Stimulated activated CD4-positive, alpha-beta T cell treated with anti-CD3 and anti-CD28 coated beads, Interleukin-15, amount 100 ng/mL, for 1 hour (primary cell): ENCODE data around the gene TOM1L1.

Experiments used
- DNase-seq, 2 donors: peaks; one replicate each; pipeline ENCODE4 v3.0.0-alpha.2; 2020; ENCODE audit warnings: low read depth in 1 of 2, low spot score in 1 of 2

Gene TOM1L1

DNA sequence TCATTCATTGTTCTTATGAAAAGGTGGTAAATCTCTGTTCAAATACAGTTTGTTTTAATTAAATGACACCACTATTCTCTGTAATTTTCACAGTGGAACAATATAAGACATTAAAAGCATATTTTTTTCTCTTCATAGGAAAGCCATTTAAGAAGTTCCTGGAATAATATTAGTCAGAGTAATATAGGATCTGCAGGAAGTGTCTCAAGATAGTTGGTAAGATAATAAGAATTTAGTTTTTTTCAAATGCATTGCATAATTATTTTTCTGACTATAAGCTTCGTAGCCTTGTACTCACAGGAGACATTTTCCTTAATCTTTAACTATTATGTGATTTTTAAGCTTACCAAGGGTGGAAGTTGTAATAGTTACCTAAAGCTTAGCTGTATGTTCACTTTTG, 84.8 kb downstream of the TOM1L1 start:
- DNase-seq = no peak

DNA sequence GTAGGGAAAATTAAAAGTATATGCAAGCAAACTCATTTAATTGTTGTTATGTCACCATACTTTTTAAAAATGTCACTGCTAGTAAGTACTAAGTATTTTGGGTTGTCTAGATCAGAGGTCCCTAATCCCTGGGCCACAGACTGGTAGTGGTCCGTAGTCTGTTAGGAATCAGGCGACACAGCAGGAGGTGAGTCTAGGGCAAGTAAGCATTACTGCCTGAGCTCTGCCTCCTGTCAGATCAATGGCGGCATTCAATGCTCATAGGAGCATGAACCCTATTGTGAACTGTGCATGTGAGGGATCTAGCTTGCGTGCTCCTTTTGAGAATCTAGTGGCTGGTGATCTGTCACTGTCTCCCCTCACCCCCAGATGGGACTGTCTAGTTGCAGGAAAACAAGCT, 89.5 kb downstream of the TOM1L1 start:
- no peak for DNase-seq

- DNase-seq = no peak
Measured at GRCh38 chr17:54991567-54991966, 90.9 kb downstream of the TOM1L1 start.

DNA sequence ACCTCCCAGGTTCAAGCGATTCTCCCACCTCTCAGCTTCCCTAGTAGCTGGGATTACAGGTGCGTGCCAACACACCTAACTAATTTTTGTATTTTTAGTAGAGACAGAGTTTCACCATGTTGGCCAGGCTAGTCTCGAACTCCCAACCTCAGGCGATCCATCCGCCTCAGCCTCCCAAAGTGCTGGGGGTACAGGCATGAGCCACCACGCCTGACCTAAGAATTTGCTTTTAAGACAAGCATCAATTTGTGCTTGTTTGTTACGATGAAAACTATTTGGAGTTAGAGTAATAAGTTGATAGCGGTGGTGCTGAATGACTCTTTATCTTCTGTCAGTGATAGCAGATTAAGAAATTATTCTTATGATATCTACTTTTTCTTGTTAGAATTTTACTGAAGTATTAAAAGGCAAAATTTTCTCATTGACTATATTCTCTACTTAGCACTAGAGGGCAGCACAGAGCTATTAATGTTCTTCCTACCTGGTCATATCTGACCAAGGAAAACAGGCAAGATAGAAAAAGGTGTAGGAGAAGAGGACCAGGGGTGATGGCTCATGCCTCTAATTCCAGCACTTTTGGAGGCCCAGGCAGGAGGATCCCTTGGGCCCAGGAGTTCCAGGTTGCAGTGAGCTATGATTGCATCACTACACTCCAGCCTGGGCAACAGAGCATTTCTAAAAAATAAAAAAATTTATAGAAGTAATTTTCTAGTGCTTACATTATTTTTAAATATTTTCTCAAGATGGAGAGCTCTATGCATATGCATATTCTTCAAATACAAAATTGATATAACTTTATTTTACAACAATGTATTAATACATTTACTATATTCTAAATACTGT, 92.4 kb downstream of the TOM1L1 start:
- DNase-seq = no peak

DNA sequence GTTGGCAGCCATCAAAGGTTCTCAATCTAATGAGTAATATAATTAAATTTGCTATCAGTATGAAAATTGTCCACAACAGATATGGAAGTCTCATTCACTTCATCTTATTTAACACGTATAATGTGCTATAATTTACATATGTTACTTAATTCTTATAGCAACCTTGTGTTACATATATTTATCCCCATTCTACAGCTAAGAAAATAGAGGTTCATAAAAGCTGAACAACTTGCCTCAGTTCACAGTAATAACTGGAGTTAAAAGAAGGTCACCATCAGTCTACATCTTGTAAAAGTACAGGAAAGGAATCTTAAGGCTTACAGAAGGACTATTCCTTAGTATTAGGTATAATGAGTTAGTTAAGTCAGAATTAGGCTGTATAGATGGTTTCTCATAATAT, 95.8 kb downstream of the TOM1L1 start:
- DNase-seq = no peak

DNA sequence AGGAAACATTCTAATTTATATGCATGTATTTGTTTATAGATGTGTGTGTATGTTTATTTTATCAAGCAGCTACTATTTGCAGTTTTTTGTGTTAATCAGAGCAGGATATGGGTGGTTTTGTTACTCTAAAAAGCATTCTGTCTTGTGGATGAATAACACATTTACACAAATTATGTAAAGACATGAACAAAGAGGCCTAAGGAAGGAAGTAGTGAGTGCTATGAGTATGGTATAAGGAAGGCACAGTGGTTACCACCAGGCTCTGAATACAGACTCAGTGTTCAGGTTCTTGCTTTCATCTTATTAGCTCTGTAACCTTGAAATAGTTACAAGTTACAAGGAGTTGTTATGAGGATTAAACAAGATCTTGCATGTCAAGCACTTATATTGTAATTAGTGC, 101.8 kb downstream of the TOM1L1 start:
- DNase-seq = no peak

- DNase-seq = no peak
Measured at GRCh38 chr17:55004484-55004883, 103.8 kb downstream of the TOM1L1 start.

- no peak for DNase-seq
Measured at GRCh38 chr17:55005520-55005919, 104.9 kb downstream of the TOM1L1 start.
